Lung (tissue), 12 donors: ENCODE data around the gene APOL1. TPM values are rescaled to one million over a fixed set of nuclear protein-coding genes. Genes with fewer than 3 reads are reported as not detected.
"Not testable (repeated sequence)": the region's sequence is repeated elsewhere in the genome, so short reads cannot be mapped to it uniquely, and the experiment has no call there.

Experiments used
- ATAC-seq: fragments of 200-7000 bp; cut with Tn5 transposase; one replicate; pipeline ENCODE4 v1.9.1; 2020; ENCODE audit warnings: moderate number of reproducible peaks; ENCODE audit not compliant: insufficient read depth, low FRiP score
- DNase-seq, 3 donors: peaks; one replicate each; pipeline ENCODE4 v3.0.0-alpha.2; 2013 to 2017
- H3K27ac ChIP-seq, 2 donors: one replicate each; pipeline ENCODE4 v1.5.1; 2013; ENCODE audit warnings: mild to moderate bottlenecking in 2 of 2, moderate library complexity in 2 of 2, control low read depth in 1 of 2, inconsistent platforms in 1 of 2, low read depth in 1 of 2, low read length in 1 of 2
- H3K27me3 ChIP-seq, 3 donors: one replicate each; pipeline ENCODE4 v1.5.1; 2013; ENCODE audit warnings: low read length in 2 of 3; ENCODE audit not compliant: control insufficient read depth in 3 of 3, insufficient read depth in 3 of 3
- H3K36me3 ChIP-seq, 4 donors: one replicate each; pipeline ENCODE4 v1.5.1; 2013; ENCODE audit warnings: low read length in 4 of 4, mild to moderate bottlenecking in 1 of 4, moderate library complexity in 1 of 4; ENCODE audit not compliant: control insufficient read depth in 4 of 4, insufficient read depth in 4 of 4
- H3K4me1 ChIP-seq, 5 donors: one replicate each; pipeline ENCODE4 v1.5.1; 2013; ENCODE audit warnings: low read length in 5 of 5, mild to moderate bottlenecking in 2 of 5, moderate library complexity in 1 of 5; ENCODE audit not compliant: control insufficient read depth in 5 of 5, insufficient read depth in 5 of 5
- H3K4me3 ChIP-seq: one replicate; pipeline ENCODE4 v1.5.1; 2013; ENCODE audit warnings: mild to moderate bottlenecking, control low read depth, moderate library complexity
- H3K9ac ChIP-seq, 2 donors: one replicate each; pipeline ENCODE4 v1.5.1; 2013; ENCODE audit warnings: low read length in 2 of 2, control low read depth in 1 of 2; ENCODE audit not compliant: insufficient read depth in 1 of 2
- H3K9me3 ChIP-seq, 4 donors: one replicate each; pipeline ENCODE4 v1.5.1; 2013; ENCODE audit warnings: low read length in 3 of 4, mild to moderate bottlenecking in 1 of 4, moderate library complexity in 1 of 4; ENCODE audit not compliant: control insufficient read depth in 4 of 4, insufficient read depth in 3 of 4
- CTCF ChIP-seq: IDR thresholded peaks from 2 replicates; pipeline ENCODE4 v1.5.1; 2012; ENCODE audit warnings: mild to moderate bottlenecking; ENCODE audit errors: control extremely low read depth, extremely low read depth
- WGBS, 2 donors: extraction: QIAGEN DNeasy Blood & Tissue Kit; methylation state at CpG; one replicate each; pipeline ENCODE4 v1.1.7; 2013; 5-methylcytosine and 5-hydroxymethylcytosine counted together
- polyA plus RNA-seq, 2 donors: library from polyadenylated mRNA; stranded (reverse); fragments of 200-250 nt; gene quantifications; one replicate each; pipeline ENCODE4 v1.2.1, GENCODE V29; 2013
- total RNA-seq, 2 donors: library from RNA; depleted of rRNA in 1 of 2; stranded (reverse); fragments of >200 nt in 1 of 2; gene quantifications; one replicate each; pipeline ENCODE4 v1.2.1, GENCODE V29; 2014 to 2021
- donor health status: control.
- donor health status: control.
- donor health status: Bipolar disorder and iron deficiency.
- donor health status: healthy.
- donor health status: DM: yes; HTN: yes; CAD: no.

APOL1 gene
- total and polyA plus RNA-seq, 4 donors, result 32.3 to 75.0 (median 50.2) TPM

DNA sequence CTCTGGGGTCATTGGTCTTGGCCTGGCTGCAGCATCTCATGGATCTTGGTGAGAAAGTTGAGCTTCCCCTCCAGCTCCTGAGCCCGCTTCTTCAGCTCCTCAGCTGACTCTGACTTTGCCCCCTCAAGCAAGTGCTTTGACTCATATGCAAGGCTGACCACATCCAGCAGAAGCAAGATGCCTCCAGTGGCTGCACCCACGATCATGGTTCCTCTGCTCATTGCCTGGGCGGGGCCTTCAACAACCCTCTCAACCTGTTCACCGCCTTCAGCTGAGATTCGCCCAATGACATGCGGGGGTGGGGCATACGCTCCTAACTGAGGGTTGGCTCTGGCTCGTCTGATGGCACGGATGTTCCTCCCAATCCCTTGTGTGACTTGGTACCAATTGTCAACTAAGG lies 25.5 kb upstream of the APOL1 start:
- Histone ChIP-seq H3K9me3 (no peaks in the 10 kb centered on the region), H3K36me3 (peaks cover 13 to 29% (median 22%) of the 10 kb centered on the region in 4 donors), H3K4me3 (no peak overlapping the region), H3K27ac (no peak overlapping the region), H3K9ac (no peak overlapping the region), H3K27me3 (no peaks in the 10 kb centered on the region), H3K4me1 (peaks cover 0 to 1% (median 0%) of the 10 kb centered on the region in 5 donors)
- no peak for ATAC-seq
- 89 to 92% methylated on average over 9 of the region's 9 CpGs for WGBS, 2 donors
- TF ChIP-seq CTCF, result no peak
- no peak for DNase-seq

GRCh38 chr22:36227806-36228205 lies 25.1 kb upstream of the APOL1 start:
- WGBS, 2 donors, result 92 to 96% methylated on average over 8 of the region's 8 CpGs
- TF ChIP-seq CTCF, result no peak
- H3K27ac ChIP-seq, result no peak overlapping the region

GRCh38 chr22:36228369-36228768 lies 24.6 kb upstream of the APOL1 start:
- not testable (repeated sequence) for H3K27ac ChIP-seq, H3K9ac ChIP-seq, H3K4me1 ChIP-seq, ATAC-seq, H3K9me3 ChIP-seq, H3K4me3 ChIP-seq, H3K27me3 ChIP-seq, DNase-seq
- peaks cover 19 to 37% (median 25%) of the 10 kb centered on the region in 4 donors for H3K36me3 ChIP-seq
- 88 to 89% methylated on average over 1 of the region's 1 CpG for WGBS, 2 donors

More at GRCh38 chr22:36227806-36228205, 25.1 kb upstream of the APOL1 start:
- Histone ChIP-seq H3K27me3 (no peaks in the 10 kb centered on the region), H3K9ac (no peak overlapping the region), H3K9me3 (no peaks in the 10 kb centered on the region), H3K36me3 (peaks cover 17 to 33% (median 23%) of the 10 kb centered on the region in 4 donors), H3K4me3 (no peak overlapping the region), H3K4me1 (peaks cover 0 to 1% (median 0%) of the 10 kb centered on the region in 5 donors)
- no peak for ATAC-seq
- no peak for DNase-seq

GRCh38 chr22:36228944-36229343 lies 24.0 kb upstream of the APOL1 start:
- H3K9ac ChIP-seq, result no peak overlapping the region
- H3K4me1 ChIP-seq, result peaks cover 0 to 3% (median 0%) of the 10 kb centered on the region in 5 donors
- H3K36me3 ChIP-seq, result peaks cover 19 to 37% (median 26%) of the 10 kb centered on the region in 4 donors
- no peak overlapping the region for H3K27ac ChIP-seq
- ATAC-seq (no peak), DNase-seq (no peak)
- H3K27me3 ChIP-seq, result no peaks in the 10 kb centered on the region
- 84 to 93% methylated on average over 7 of the region's 7 CpGs for WGBS, 2 donors
- H3K4me3 ChIP-seq, result no peak overlapping the region
- H3K9me3 ChIP-seq, result no peaks in the 10 kb centered on the region
- TF ChIP-seq CTCF, result no peak

- H3K9me3 ChIP-seq, H3K27me3 ChIP-seq, H3K27ac ChIP-seq, ATAC-seq, DNase-seq, H3K4me3 ChIP-seq, H3K9ac ChIP-seq, H3K4me1 ChIP-seq: not testable (repeated sequence)
- H3K36me3 ChIP-seq, result peaks cover 19 to 37% (median 26%) of the 10 kb centered on the region in 4 donors
- 91 to 98% methylated on average over 3 of the region's 3 CpGs for WGBS, 2 donors
These were observed 23.3 kb upstream of the APOL1 start for GRCh38 chr22:36229649-36230048.

DNA sequence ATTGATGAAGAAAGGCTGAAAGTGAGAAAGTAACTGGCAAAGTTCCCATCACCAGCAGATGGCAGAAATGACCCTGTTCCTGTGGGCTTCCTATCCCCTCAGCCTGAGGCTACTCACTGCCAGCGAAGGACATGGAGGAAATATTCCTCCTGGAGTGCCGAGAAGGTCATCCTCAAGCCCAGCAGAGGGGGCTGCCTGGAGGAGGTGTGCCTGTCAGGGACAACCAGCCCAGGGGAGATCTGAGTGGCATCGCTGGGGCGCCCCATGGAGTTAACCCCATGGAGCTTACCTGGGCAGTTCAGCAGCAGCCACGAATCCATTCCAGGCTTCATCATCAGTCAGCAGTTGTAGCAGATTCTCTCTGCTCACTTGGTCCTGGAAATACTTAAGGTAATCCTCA lies 21.9 kb upstream of the APOL1 start:
- H3K27ac ChIP-seq, H3K9me3 ChIP-seq, DNase-seq, H3K27me3 ChIP-seq, H3K9ac ChIP-seq, ATAC-seq, H3K4me3 ChIP-seq, H3K4me1 ChIP-seq: not testable (repeated sequence)
- peaks cover 19 to 38% (median 26%) of the 10 kb centered on the region in 4 donors for H3K36me3 ChIP-seq
- whole genome bisulfite sequencing, 2 donors, result 76 to 84% methylated on average over 5 of the region's 5 CpGs
